ENCODE results near the gene DNAJC18.

DNAJC18 gene

DNA sequence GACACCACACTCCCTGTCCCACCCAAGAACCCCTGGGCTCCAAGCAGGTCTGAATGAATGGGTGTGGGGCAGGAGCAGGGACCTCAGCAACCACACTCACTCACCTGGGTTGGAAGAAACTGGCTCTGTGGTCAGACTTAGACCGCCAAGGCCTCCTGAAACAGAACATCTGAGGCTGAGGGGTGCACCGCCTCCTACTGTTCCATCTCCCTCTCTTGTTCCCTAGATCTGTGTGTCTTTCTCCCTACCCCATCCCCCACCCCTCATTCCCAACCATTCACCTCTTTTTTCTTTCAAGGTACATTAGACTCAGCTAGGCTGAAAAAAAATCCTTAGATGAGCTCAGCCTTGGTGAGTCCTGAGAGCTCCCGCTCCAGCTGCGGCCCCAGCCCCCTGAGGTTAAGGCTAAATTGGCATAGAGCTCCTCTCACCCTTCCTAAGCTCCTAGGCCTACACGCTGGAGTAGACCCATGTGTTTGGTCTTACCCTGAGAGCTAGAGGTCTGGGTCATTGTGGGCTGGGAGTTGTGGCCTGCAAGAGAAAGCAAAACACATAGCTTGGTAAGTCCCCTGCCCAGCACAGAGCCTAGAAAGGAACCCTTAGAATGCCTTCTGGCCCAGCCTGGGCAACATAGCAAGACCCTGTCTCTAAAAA, 18.5 kb upstream of the DNAJC18 start:
- no peak overlapping the region for H3K27ac ChIP-seq
- TF ChIP-seq, protein P1, sequence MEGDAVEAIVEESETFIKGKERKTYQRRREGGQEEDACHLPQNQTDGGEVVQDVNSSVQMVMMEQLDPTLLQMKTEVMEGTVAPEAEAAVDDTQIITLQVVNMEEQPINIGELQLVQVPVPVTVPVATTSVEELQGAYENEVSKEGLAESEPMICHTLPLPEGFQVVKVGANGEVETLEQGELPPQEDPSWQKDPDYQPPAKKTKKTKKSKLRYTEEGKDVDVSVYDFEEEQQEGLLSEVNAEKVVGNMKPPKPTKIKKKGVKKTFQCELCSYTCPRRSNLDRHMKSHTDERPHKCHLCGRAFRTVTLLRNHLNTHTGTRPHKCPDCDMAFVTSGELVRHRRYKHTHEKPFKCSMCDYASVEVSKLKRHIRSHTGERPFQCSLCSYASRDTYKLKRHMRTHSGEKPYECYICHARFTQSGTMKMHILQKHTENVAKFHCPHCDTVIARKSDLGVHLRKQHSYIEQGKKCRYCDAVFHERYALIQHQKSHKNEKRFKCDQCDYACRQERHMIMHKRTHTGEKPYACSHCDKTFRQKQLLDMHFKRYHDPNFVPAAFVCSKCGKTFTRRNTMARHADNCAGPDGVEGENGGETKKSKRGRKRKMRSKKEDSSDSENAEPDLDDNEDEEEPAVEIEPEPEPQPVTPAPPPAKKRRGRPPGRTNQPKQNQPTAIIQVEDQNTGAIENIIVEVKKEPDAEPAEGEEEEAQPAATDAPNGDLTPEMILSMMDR (conservative IDR thresholded peaks at IDR 0.05) = no peak

DNA sequence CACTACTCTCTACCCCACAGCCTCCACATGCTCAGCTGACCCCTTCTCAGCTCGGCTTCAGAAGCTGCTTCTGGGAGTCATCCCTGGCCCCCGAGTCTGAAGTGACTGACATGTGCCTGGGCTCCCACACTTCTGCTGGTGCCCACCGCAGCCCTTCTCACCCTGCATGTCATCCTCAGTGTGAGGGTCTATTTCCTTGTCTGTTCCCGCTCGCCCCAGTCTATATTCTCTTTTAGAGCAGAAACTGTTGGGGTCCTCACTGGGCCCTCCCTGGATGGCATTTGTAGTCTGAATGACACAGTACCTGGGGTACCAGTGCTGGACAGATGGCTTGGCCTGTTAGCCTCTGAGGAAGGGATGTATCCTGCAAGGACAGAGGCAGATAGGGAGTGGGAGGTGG, 17.9 kb upstream of the DNAJC18 start:
- H3K27ac ChIP-seq = no peak overlapping the region

DNA sequence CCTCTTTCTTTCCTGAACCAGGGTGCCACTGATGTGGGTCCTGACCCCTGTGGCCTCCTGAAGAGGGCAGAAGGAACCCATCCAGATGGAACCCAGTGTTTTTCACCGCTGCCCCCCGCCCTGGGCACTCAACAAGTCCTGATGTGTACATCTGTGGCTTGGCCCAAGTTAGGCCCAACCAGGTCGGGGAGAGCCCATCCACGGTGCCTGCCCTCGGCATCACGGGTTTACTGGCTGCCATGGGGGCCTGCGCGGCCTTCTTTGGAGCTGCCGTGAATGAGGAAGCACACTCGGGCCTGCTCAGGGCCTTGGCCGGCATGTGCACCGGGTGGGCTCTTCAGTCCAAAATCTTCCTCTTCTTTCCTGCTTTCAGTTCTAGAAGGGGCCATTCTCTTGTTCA, 17.5 kb upstream of the DNAJC18 start:
- TF ChIP-seq, protein P1 (conservative IDR thresholded peaks at IDR 0.05) = no peak
- H3K27ac ChIP-seq = no peak overlapping the region

More for the DNA sequence above, 17.9 kb upstream of the DNAJC18 start:
- TF ChIP-seq, protein P1 (conservative IDR thresholded peaks at IDR 0.05) = no peak

DNA sequence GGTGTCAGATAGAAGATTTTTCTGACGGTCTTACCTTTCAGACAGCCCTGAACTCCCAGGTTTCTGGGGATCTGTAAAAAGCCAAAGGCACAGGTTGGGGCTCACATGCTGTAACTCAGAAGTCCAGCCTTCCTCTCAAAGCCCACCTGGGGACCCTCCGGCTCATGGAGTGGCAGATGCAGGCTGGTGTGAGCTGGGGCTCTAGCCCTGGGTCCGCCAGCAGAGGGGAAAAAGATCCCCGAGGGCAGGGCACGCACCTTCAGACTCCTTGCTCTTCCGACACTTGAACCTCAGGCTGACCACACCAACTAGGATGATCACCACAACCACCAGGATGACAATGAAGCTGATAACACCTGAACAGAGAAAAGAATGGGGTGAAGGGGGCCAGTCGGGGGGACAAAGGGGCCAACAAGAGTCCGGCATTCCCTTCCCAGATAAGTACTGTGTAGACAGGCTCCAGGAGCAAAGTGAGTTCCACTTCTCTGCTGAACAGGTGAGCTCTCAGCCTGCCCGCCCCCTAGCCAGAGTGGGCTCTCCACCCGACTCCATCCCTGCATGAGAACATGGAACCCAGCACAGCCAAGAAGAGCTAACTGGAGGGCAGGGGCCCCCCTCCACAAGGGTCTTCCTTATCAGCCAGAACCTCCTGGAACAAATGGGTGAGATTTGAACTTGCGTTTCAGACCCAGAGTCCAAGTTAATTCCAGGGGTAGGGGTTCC, 15.4 kb upstream of the DNAJC18 start:
- TF ChIP-seq, protein P1 (conservative IDR thresholded peaks at IDR 0.05) = no peak
- no peak overlapping the region for H3K27ac ChIP-seq

DNA sequence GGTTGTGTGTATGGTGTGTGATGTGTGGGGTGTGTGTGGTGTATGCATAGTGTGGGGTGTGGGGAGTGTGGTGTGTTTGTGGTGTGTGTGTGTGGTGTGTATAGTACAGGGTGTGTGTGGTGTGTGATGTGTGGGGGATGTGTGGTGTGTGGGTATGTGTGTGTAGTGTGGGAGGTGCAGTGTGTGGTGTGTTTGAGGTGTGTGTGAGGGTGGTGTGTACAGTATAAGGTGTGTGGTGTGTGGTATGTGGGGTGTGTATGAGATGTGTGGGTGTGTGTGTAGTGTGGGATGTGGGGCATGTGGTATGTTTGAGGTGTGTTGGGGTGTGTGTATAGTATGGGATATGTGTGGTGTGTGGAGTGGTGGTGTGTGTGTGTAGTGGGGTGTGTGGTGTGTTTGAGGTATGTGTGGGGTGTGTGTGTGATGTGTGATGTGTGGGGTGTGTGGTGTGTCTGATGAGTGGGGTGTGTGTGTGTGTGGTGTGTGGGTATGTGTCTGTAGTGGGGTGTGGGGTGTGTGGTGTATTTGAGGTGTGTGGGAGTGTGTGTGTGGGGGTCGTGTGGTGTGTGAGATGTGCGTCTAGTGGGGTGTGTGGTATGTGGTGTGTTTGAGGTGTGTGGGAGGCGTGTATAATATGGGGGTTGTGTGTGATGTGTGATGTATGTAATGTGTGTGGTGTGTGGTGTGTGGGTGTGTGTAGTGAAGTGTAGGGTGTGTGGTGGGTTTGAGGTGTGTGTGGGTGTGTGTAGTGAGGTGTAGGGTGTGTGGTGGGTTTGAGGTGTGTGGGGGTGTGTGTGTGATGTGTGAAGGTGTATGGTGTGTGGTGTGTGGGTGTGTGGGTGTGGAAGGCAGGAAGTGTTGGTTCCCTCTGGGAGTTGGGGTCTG, 14.6 kb upstream of the DNAJC18 start:
- TF ChIP-seq, protein P1 (conservative IDR thresholded peaks at IDR 0.05) = no peak
- H3K27ac ChIP-seq = no peak overlapping the region

DNA sequence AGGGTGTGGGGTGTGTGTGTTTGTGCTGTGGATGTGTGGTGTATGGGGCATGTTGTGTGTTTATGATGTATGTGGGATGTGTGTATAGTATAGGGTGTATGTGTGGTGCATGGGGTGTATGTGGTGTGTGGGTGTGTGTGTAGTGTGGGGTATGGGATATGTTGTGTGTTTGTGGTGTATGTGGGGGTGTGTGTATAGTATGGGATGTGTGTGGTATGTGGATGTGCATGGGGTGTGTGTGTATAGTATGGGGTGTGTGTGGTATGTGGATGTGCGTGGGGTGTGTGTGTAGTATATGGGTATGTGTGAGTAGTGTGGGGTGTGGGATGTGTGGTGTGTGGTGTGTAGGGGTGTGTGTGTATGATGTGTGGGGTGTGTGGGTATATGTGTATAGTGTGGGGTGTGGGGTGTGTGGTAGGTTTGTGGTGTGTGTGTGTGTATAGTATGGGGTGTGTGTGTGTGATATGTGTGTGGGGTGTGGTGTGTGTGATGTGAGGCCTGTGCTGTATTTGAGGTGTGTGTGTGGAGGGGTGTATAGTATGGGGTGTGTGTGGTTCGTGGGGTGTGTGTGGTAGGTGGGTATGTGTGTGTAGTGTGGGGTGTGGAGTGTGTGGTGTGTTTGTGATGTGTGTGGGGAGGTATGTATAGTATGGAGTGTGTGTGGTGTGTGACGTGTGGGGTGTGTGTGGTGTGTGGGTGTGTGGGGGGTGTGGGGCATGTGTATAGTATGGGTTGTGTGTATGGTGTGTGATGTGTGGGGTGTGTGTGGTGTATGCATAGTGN, 12.7 kb upstream of the DNAJC18 start:
- no peak overlapping the region for H3K27ac ChIP-seq
- TF ChIP-seq, protein P1 (conservative IDR thresholded peaks at IDR 0.05) = no peak

Measured in VCaP (cell line).